Adrenal gland (tissue), 12 donors: ENCODE results near the gene MBP. TPM values are rescaled to one million over a fixed set of nuclear protein-coding genes. Genes with fewer than 3 reads are reported as not detected.

Experiments used
- DNase-seq, 7 donors: peaks; one replicate each; pipeline ENCODE4 v3.0.0-alpha.2; 2019 to 2020
- H3K27ac ChIP-seq, 5 donors: fragments of 200-600 bp; sonication (generic) in 4 of 5; 1 replicate in 3 of 5; 2 replicates in 2 of 5; pipeline versions ENCODE4 v1.5.1 to v1.8.0; 2016 to 2020; ENCODE audit warnings: mild to moderate bottlenecking in 1 of 5
- H3K27me3 ChIP-seq: fragments of 200-600 bp; 2 replicates; pipeline ENCODE4 v1.8.0; 2021
- H3K36me3 ChIP-seq, 2 donors: fragments of 200-600 bp; replicated peaks in 1 of 2; 1 replicate in 1 of 2; 2 replicates in 1 of 2; pipeline versions ENCODE4 v1.5.1 to v1.8.0; 2018 to 2022
- H3K4me1 ChIP-seq, 2 donors: fragments of 200-600 bp; replicated peaks in 1 of 2; 1 replicate in 1 of 2; 2 replicates in 1 of 2; pipeline versions ENCODE4 v1.5.1 to v1.8.0; 2018 to 2021
- H3K4me3 ChIP-seq, 4 donors: fragments of 200-600 bp; sonication (generic) in 3 of 4; one replicate each; pipeline ENCODE4 v1.5.1; 2016 to 2018
- H3K9me3 ChIP-seq, 3 donors: fragments of 200-600 bp; sonication (generic) in 1 of 3; replicated peaks in 1 of 3; 1 replicate in 2 of 3; 2 replicates in 1 of 3; pipeline versions ENCODE4 v1.5.1 to v1.8.0; 2016 to 2021
- POLR2A ChIP-seq, 2 donors: fragments of 450-650 bp; IDR thresholded peaks; one replicate each; pipeline ENCODE4 v1.6.1; 2017; ENCODE audit warnings: antibody characterized with exemption in 2 of 2, mild to moderate bottlenecking in 2 of 2, moderate library complexity in 1 of 2
- WGBS, 4 donors: extraction: QIAGEN DNeasy Blood & Tissue Kit in 2 of 4; methylation state at CpG; one replicate each; pipeline versions ENCODE4 v1.1.5 to v1.1.7; 2013 to 2017; 5-methylcytosine and 5-hydroxymethylcytosine counted together
- intact Hi-C, 2 donors: fragments of 100-400 bp; cut with DNase I; formaldehyde crosslinking; loops; one replicate each; pipeline versions ENCODE4 v1.14.1 to v1.15.0; 2022 to 2023
- polyA plus RNA-seq, 3 donors: library from polyadenylated mRNA; stranded (reverse); fragments of 200-250 nt in 2 of 3; fragments of 350-450 nt in 1 of 3; fragmentation: Illumina TruSeq in 1 of 3; extraction: RNeasy Lipid Tissue Mini Kit (QIAGEN cat#74804) in 1 of 3; gene quantifications; one replicate each; pipeline ENCODE4 v1.2.3, GENCODE V29; 2013 to 2014
- total RNA-seq, 9 donors: library from RNA; depleted of rRNA in 4 of 9; stranded (reverse); fragments of >200 nt in 4 of 9; fragments of 120-200 nt in 1 of 9; fragmentation: NEBNext Ultra II Directional in 1 of 9; extraction: Animal tissue kit (Norgen Biotek cat#: 25700) in 1 of 9; gene quantifications; one replicate each; pipeline versions ENCODE4 v1.1.0 to v1.2.4, GENCODE V29; 2013 to 2023
- TF ChIP-seq, protein P1 (sequence below), 6 experiments: fragments of 450-650 bp in 4 of 6; fragments of 200-600 bp in 2 of 6; sonication (generic) in 1 of 6; IDR thresholded peaks; 1 replicate in 5 of 6; 2 replicates in 1 of 6; pipeline versions ENCODE4 v1.5.1 to v1.8.0; 2016 to 2021; ENCODE audit warnings: antibody characterized with exemption in 6 of 6, mild to moderate bottlenecking in 2 of 6, moderate library complexity in 1 of 6
- donor health status: healthy with polysubstance abuse.
- donor health status: Bipolar disorder and iron deficiency.
- donor health status: DM: yes; HTN: yes; CAD: no.
- donor health status: DM: no; HTN: no; CAD: no.
- donor health status: DM: no; HTN: no; CAD: no.
- donor health status: DM: yes; HTN: yes; CAD: no.

The MBP gene
- total and polyA plus RNA-seq, 12 donors = 1.8 to 23.7 (median 13.7) TPM

DNA sequence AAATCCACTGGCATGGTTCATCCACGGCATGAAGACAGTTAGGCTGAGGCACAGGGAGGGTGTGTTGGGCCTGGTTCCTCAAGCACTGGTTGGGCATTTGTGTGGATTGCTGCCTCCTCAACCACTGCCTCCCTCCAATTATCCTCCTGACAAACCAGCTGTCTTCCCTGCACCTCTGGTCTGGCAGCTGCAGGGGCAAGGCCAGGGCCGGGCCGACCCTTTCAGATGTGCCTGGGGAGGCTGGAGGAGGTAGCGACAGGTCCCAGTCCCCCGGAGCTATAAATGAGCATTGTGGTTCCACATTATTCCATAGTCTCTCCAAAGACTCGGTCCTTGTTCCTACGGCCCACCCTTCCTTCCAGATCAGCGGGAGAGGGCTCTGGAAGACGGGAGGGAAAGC, 86.2 kb downstream of the MBP start:
- no peak for TF ChIP-seq POLR2A (IDR thresholded peaks at IDR 0.05)
- TF ChIP-seq, protein P1, sequence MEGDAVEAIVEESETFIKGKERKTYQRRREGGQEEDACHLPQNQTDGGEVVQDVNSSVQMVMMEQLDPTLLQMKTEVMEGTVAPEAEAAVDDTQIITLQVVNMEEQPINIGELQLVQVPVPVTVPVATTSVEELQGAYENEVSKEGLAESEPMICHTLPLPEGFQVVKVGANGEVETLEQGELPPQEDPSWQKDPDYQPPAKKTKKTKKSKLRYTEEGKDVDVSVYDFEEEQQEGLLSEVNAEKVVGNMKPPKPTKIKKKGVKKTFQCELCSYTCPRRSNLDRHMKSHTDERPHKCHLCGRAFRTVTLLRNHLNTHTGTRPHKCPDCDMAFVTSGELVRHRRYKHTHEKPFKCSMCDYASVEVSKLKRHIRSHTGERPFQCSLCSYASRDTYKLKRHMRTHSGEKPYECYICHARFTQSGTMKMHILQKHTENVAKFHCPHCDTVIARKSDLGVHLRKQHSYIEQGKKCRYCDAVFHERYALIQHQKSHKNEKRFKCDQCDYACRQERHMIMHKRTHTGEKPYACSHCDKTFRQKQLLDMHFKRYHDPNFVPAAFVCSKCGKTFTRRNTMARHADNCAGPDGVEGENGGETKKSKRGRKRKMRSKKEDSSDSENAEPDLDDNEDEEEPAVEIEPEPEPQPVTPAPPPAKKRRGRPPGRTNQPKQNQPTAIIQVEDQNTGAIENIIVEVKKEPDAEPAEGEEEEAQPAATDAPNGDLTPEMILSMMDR (IDR thresholded peaks at IDR 0.05) = no peak
- no peaks in the 10 kb centered on the region for H3K27me3 ChIP-seq
- intact Hi-C loops = no loop called here
- H3K36me3 ChIP-seq = peaks cover 0 to 6% of the 10 kb centered on the region in 2 donors
- H3K4me1 ChIP-seq = no peaks in the 10 kb centered on the region
- H3K9me3 ChIP-seq = no peaks in the 10 kb centered on the region
- 63 to 74% (median 70%) methylated on average over 7 to 9 of the region's 9 CpGs for WGBS, 4 donors
- DNase-seq = no peak
- H3K4me3 ChIP-seq = no peak overlapping the region
- H3K27ac ChIP-seq = no peak overlapping the region

DNA sequence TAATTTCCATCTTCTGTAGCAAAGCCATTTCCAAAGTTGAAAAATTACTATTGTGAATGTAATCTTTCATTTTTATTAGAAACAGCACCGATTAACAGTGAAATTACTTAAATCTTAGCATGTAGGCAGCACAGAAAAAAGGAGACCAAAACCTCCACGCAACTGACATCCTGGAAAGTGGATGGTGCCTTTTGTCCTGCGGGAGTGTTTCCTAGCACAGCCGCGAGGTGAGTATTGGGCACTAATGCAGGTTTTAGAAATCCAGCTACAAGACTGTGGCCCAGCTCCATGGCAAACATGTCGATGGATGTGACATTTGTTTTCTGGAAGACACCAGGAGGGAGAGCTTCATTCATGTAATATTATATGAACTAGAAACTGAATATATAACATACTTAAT, 86.9 kb downstream of the MBP start:
- WGBS, 4 donors = 79 to 87% (median 85%) methylated on average over 6 of the region's 6 CpGs
- TF ChIP-seq POLR2A (IDR thresholded peaks at IDR 0.05) = no peak
- TF ChIP-seq, protein P1 (IDR thresholded peaks at IDR 0.05) = no peak
- H3K27me3 ChIP-seq = no peaks in the 10 kb centered on the region
- intact Hi-C loops = no loop called here
- H3K9me3 ChIP-seq = no peaks in the 10 kb centered on the region
- no peak overlapping the region for H3K27ac ChIP-seq
- peaks cover 0 to 6% of the 10 kb centered on the region in 2 donors for H3K36me3 ChIP-seq
- H3K4me3 ChIP-seq = no peak overlapping the region
- DNase-seq = no peak
- no peaks in the 10 kb centered on the region for H3K4me1 ChIP-seq

DNA sequence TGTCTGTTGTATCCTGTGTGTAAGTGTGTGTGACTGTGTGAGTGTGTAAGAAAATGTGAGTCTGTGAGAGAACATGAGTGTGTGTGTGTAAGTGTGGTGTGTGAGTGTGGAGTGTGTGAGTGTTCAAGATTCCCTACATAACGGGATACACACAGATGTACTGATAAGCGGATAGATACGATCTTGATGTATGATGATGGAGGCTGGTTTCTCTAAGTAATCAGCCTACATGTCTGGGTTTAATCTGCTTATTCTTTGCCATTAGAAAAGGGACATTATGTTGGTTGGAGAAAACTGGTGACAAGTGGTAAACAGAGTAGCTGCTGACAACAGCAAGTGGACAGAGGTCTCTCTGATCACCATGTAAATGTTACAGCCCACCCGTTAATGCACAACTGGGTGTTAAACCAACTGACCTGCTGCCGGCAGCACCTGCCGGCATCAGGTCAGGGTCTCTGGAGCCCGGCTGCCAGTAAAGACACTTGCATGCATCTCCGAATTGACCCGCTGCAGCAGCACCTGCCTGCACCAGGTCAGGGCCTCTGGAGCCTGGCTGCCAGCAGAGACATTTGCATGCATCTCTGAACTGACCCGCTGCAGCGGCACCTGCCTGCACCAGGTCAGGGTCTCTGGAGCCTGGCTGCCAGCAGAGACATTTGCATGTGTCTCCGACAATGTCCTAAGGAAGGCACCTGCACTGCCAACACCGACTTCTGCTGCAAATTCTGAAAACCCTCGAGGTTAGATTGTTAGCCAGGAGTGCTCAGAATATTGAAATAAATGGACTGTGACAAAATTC, 87.5 kb downstream of the MBP start:
- DNase-seq = no peak
- no peaks in the 10 kb centered on the region for H3K27me3 ChIP-seq
- WGBS, 4 donors = 55 to 66% (median 64%) methylated on average over 8 to 14 of the region's 14 CpGs
- peaks cover 0 to 6% of the 10 kb centered on the region in 2 donors for H3K36me3 ChIP-seq
- no peaks in the 10 kb centered on the region for H3K4me1 ChIP-seq
- TF ChIP-seq, protein P1 (IDR thresholded peaks at IDR 0.05) = no peak
- TF ChIP-seq POLR2A (IDR thresholded peaks at IDR 0.05) = no peak
- no peaks in the 10 kb centered on the region for H3K9me3 ChIP-seq
- no peak overlapping the region for H3K4me3 ChIP-seq
- intact Hi-C loops = no loop called here
- no peak overlapping the region for H3K27ac ChIP-seq

DNA sequence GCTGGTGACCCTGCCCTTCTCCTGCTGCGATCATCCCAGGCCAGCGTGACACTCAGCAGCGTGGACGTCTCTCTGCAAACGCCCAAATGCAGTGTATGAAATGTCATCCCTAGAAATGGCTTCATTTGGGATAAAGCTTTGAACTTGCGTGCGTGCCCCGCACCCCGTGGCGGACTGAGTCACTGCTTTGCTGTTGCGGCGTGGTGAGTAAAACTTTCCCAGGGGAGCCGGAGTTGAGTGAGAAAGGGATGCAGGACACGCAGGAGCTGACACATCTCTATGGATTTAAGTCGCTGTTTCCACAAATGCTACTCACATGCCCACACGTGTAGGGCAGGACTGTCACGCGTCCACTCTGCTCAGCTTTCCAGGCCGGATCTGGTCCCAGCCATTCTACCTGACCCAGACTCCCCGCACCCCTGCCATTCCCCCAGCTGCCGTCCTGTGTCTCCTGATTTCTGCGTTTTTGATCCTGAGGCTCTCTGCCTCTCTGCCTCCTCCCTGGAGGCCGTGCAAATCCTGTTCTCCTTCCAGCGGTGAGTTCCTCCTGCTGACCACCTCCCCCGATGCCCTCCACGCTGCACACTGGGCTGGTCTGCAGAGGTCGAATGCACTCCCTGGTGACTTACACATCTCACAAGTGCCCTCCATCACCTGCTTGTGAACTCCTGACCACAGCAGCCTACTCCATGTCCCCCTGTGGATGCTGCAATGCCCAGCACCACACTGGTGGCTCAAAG, 88.9 kb downstream of the MBP start:
- no peak for DNase-seq
- Histone ChIP-seq H3K4me3 (no peak overlapping the region), H3K27ac (no peak overlapping the region), H3K36me3 (peaks cover 0 to 6% of the 10 kb centered on the region in 2 donors), H3K4me1 (no peaks in the 10 kb centered on the region), H3K9me3 (no peaks in the 10 kb centered on the region), H3K27me3 (no peaks in the 10 kb centered on the region)
- WGBS, 4 donors = 83 to 85% (median 84%) methylated on average over 27 of the region's 27 CpGs
- intact Hi-C loops = no loop called here
- TF ChIP-seq, protein P1 (IDR thresholded peaks at IDR 0.05) = no peak
- TF ChIP-seq POLR2A (IDR thresholded peaks at IDR 0.05) = no peak
